Neural progenitor cell (in vitro differentiated cells): ENCODE data around the gene FAM114A2. TPM values are rescaled to one million over a fixed set of nuclear protein-coding genes. Genes with fewer than 3 reads are reported as not detected.

Experiments used
- DNase-seq: peaks from one replicate; pipeline ENCODE4 v3.0.0-alpha.2; 2016; ENCODE audit warnings: low spot score
- H2AFZ ChIP-seq: fragments of 200-600 bp; sonication (generic); replicated peaks from 2 replicates; pipeline ENCODE4 v1.6.1; 2016; ENCODE audit warnings: antibody characterized with exemption
- H3F3A ChIP-seq: fragments of 200-600 bp; sonication (generic); 2 replicates; pipeline ENCODE4 v1.6.1; 2016; ENCODE audit warnings: antibody characterized with exemption, low read depth
- H3K27ac ChIP-seq: fragments of 200-600 bp; sonication (generic); 2 replicates; pipeline ENCODE4 v1.5.1; 2016; ENCODE audit warnings: mild to moderate bottlenecking
- H3K27me3 ChIP-seq: fragments of 200-600 bp; sonication (generic); 2 replicates; pipeline ENCODE4 v1.6.1; 2016; ENCODE audit warnings: mild to moderate bottlenecking, moderate library complexity
- H3K36me3 ChIP-seq: fragments of 200-600 bp; sonication (generic); 2 replicates; pipeline ENCODE4 v1.5.1; 2016
- H3K4me1 ChIP-seq: fragments of 200-600 bp; sonication (generic); 2 replicates; pipeline ENCODE4 v1.6.1; 2016; ENCODE audit warnings: mixed run types
- H3K4me2 ChIP-seq: fragments of 200-600 bp; sonication (generic); 2 replicates; pipeline ENCODE4 v1.6.1; 2016
- H3K4me3 ChIP-seq: fragments of 200-600 bp; sonication (generic); 2 replicates; pipeline ENCODE4 v1.5.1; 2016
- H3K79me2 ChIP-seq: fragments of 200-600 bp; sonication (generic); 2 replicates; pipeline ENCODE4 v1.6.1; 2016; ENCODE audit warnings: low read depth
- H3K9ac ChIP-seq: fragments of 200-600 bp; sonication (generic); 2 replicates; pipeline ENCODE4 v1.6.1; 2016
- H3K9me3 ChIP-seq: fragments of 200-600 bp; sonication (generic); 2 replicates; pipeline ENCODE4 v1.5.1; 2016; ENCODE audit warnings: low read depth
- H4K20me1 ChIP-seq: fragments of 200-600 bp; sonication (generic); 2 replicates; pipeline ENCODE4 v1.6.1; 2016; ENCODE audit warnings: low read depth
- H3K27ac Mint-ChIP-seq: 3 replicates; pipeline ENCODE4 v1.8.0; 2021; ENCODE audit warnings: mixed read lengths
- H3K27me3 Mint-ChIP-seq: 2 replicates; pipeline ENCODE4 v1.8.0; 2022; ENCODE audit warnings: low read depth, mild to moderate bottlenecking, inconsistent platforms, moderate library complexity, mixed read lengths; ENCODE audit not compliant: insufficient read depth
- H3K36me3 Mint-ChIP-seq: 3 replicates; pipeline ENCODE4 v1.8.0; 2021; ENCODE audit warnings: mixed read lengths
- H3K4me1 Mint-ChIP-seq: 3 replicates; pipeline ENCODE4 v1.8.0; 2021; ENCODE audit warnings: mixed read lengths
- H3K4me3 Mint-ChIP-seq: 3 replicates; pipeline ENCODE4 v1.8.0; 2021; ENCODE audit warnings: mild to moderate bottlenecking, moderate library complexity, mixed read lengths
- H3K9me3 Mint-ChIP-seq: 3 replicates; pipeline ENCODE4 v1.8.0; 2020; ENCODE audit warnings: mixed read lengths
- CTCF ChIP-seq: fragments of 200-600 bp; sonication (generic); IDR thresholded peaks from 2 replicates; pipeline ENCODE4 v1.5.1; 2017; ENCODE audit warnings: antibody characterized with exemption, mild to moderate bottlenecking
- EZH2 ChIP-seq: fragments of 200-600 bp; sonication (generic); IDR thresholded peaks from 2 replicates; pipeline ENCODE4 v1.6.1; 2017; ENCODE audit warnings: antibody characterized with exemption, mild to moderate bottlenecking, moderate library complexity
- EZH2phosphoT487 ChIP-seq: fragments of 200-600 bp; sonication (generic); IDR thresholded peaks from 2 replicates; pipeline ENCODE4 v1.6.1; 2017; ENCODE audit warnings: antibody characterized with exemption
- total RNA-seq: library from RNA; depleted of rRNA; stranded (reverse); fragments of >200 nt; gene quantifications from 2 replicates; pipeline ENCODE4 v1.2.3, GENCODE V29; 2015; ENCODE audit warnings: low replicate concordance

The FAM114A2 gene
- total RNA-seq, 1 donor from 2014 or later: 13.2 TPM

- peaks cover 15% of the 10 kb centered on the region for H3K4me1 Mint-ChIP-seq
- Histone ChIP-seq H3K9ac (no peak overlapping the region), H3K9me3 (no peaks in the 10 kb centered on the region), H3K4me2 (no peak overlapping the region), H3K27ac (no peak overlapping the region), H3K27me3 (no peaks in the 10 kb centered on the region), H3K4me1 (peaks cover 24% of the 10 kb centered on the region), H3K4me3 (no peak overlapping the region), H2AFZ (no peak overlapping the region), H3K79me2 (no peaks in the 10 kb centered on the region), H3K36me3 (no peaks in the 10 kb centered on the region), H4K20me1 (no peaks in the 10 kb centered on the region), H3F3A (peaks cover 17% of the 10 kb centered on the region)
- H3K9me3 Mint-ChIP-seq: peaks cover 2% of the 10 kb centered on the region
- H3K4me3 Mint-ChIP-seq: no peak overlapping the region
- no peak for DNase-seq
- TF ChIP-seq CTCF (no peak), EZH2phosphoT487 (no peak), EZH2 (no peak)
- H3K36me3 Mint-ChIP-seq: no peaks in the 10 kb centered on the region
- no peak overlapping the region for H3K27ac Mint-ChIP-seq
- peaks cover 7% of the 10 kb centered on the region for H3K27me3 Mint-ChIP-seq
These were observed 81.5 kb downstream of the FAM114A2 start for GRCh38 chr5:153957205-153957604.

GRCh38 chr5:153953411-153953810 lies 85.3 kb downstream of the FAM114A2 start:
- TF ChIP-seq CTCF (no peak), EZH2phosphoT487 (no peak), EZH2 (no peak)
- no peaks in the 10 kb centered on the region for H3K36me3 Mint-ChIP-seq
- no peak overlapping the region for H3K4me3 ChIP-seq
- H3K36me3 ChIP-seq: no peaks in the 10 kb centered on the region
- peaks cover 2% of the 10 kb centered on the region for H3K9me3 Mint-ChIP-seq
- H2AFZ ChIP-seq: no peak overlapping the region
- H3K27me3 ChIP-seq: no peaks in the 10 kb centered on the region
- H3K4me1 ChIP-seq: peaks cover 1% of the 10 kb centered on the region
- H4K20me1 ChIP-seq: no peaks in the 10 kb centered on the region
- H3K9ac ChIP-seq: no peak overlapping the region
- no peaks in the 10 kb centered on the region for H3K9me3 ChIP-seq
- H3K4me2 ChIP-seq: no peak overlapping the region
- H3K4me1 Mint-ChIP-seq: no peaks in the 10 kb centered on the region
- no peaks in the 10 kb centered on the region for H3K79me2 ChIP-seq
- peaks cover 2% of the 10 kb centered on the region for H3K27me3 Mint-ChIP-seq
- no peak overlapping the region for H3K27ac Mint-ChIP-seq
- H3F3A ChIP-seq: no peaks in the 10 kb centered on the region
- no peak for DNase-seq
- no peak overlapping the region for H3K27ac ChIP-seq
- no peak overlapping the region for H3K4me3 Mint-ChIP-seq

- H4K20me1 ChIP-seq: no peaks in the 10 kb centered on the region
- no peak overlapping the region for H3K4me3 Mint-ChIP-seq
- no peaks in the 10 kb centered on the region for H3K36me3 ChIP-seq
These were observed 85.8 kb downstream of the FAM114A2 start for GRCh38 chr5:153952893-153953292.

More at GRCh38 chr5:153952893-153953292, 85.8 kb downstream of the FAM114A2 start:
- Histone ChIP-seq H3K9me3 (no peaks in the 10 kb centered on the region), H3K27ac (no peak overlapping the region), H2AFZ (no peak overlapping the region), H3K4me2 (no peak overlapping the region), H3K9ac (no peak overlapping the region), H3K27me3 (no peaks in the 10 kb centered on the region), H3K4me3 (no peak overlapping the region), H3K79me2 (no peaks in the 10 kb centered on the region), H3K4me1 (no peaks in the 10 kb centered on the region), H3F3A (no peaks in the 10 kb centered on the region)
- Mint-ChIP-seq H3K36me3 (no peaks in the 10 kb centered on the region), H3K27me3 (peaks cover 2% of the 10 kb centered on the region), H3K27ac (no peak overlapping the region), H3K4me1 (no peaks in the 10 kb centered on the region), H3K9me3 (peaks cover 2% of the 10 kb centered on the region)
- no peak for TF ChIP-seq CTCF
- TF ChIP-seq EZH2phosphoT487: no peak
- no peak for TF ChIP-seq EZH2
- no peak for DNase-seq
